Heart left ventricle (tissue), 16 donors: ENCODE results near the gene PLA2G4F. TPM values are rescaled to one million over a fixed set of nuclear protein-coding genes. Genes with fewer than 3 reads are reported as not detected.

Experiments
- ATAC-seq, 4 donors: fragments of 200-7000 bp; cut with Tn5 transposase; one replicate each; pipeline ENCODE4 v1.9.1; 2020 to 2022; ENCODE audit warnings: moderate library complexity in 4 of 4, mild to moderate bottlenecking in 3 of 4, moderate number of reproducible peaks in 1 of 4
- DNase-seq, 5 donors: peaks; one replicate each; pipeline ENCODE4 v3.0.0-alpha.2; 2020
- H3K27ac ChIP-seq, 12 donors: fragments of 200-600 bp; sonication (generic) in 4 of 12; one replicate each; pipeline versions ENCODE4 v1.5.0 to v1.8.0; 2016 to 2022; ENCODE audit warnings: mild to moderate bottlenecking in 2 of 12
- H3K27me3 ChIP-seq, 9 donors: fragments of 200-600 bp; sonication (generic) in 2 of 9; one replicate each; pipeline versions ENCODE4 v1.5.1 to v1.8.0; 2016 to 2022; ENCODE audit warnings: mild to moderate bottlenecking in 3 of 9
- H3K36me3 ChIP-seq, 9 donors: fragments of 200-600 bp; sonication (generic) in 2 of 9; one replicate each; pipeline versions ENCODE4 v1.5.0 to v1.8.0; 2018 to 2022; ENCODE audit warnings: mild to moderate bottlenecking in 2 of 9
- H3K4me1 ChIP-seq, 12 donors: fragments of 200-600 bp; sonication (generic) in 4 of 12; one replicate each; pipeline versions ENCODE4 v1.5.0 to v1.8.0; 2016 to 2022; ENCODE audit warnings: mild to moderate bottlenecking in 3 of 12
- H3K4me3 ChIP-seq, 12 donors: fragments of 200-600 bp; sonication (generic) in 4 of 12; one replicate each; pipeline versions ENCODE4 v1.5.0 to v1.8.0; 2017 to 2022; ENCODE audit warnings: mild to moderate bottlenecking in 9 of 12, moderate library complexity in 4 of 12
- H3K9me3 ChIP-seq, 12 donors: fragments of 200-600 bp; sonication (generic) in 4 of 12; one replicate each; pipeline versions ENCODE4 v1.5.0 to v1.8.0; 2016 to 2022; ENCODE audit warnings: mild to moderate bottlenecking in 1 of 12
- POLR2A ChIP-seq, 2 donors: fragments of 450-650 bp; IDR thresholded peaks; one replicate each; pipeline ENCODE4 v1.6.1; 2017; ENCODE audit warnings: antibody characterized with exemption in 2 of 2, mild to moderate bottlenecking in 2 of 2, moderate library complexity in 2 of 2
- WGBS, 4 donors: extraction: QIAGEN DNeasy Blood & Tissue Kit in 2 of 4; methylation state at CpG; one replicate each; pipeline versions ENCODE4 v1.1.5 to v1.1.7; 2013 to 2018; 5-methylcytosine and 5-hydroxymethylcytosine counted together
- intact Hi-C, 10 donors: fragments of 100-400 bp; cut with DNase I; formaldehyde crosslinking; loops; one replicate each; pipeline versions ENCODE4 v1.11.1 to v1.14.2; 2022
- polyA plus RNA-seq, 2 donors: library from polyadenylated mRNA; stranded (reverse); fragments of 200-250 nt; gene quantifications; one replicate each; pipeline ENCODE4 v1.2.3, GENCODE V29; 2013
- total RNA-seq, 9 donors: library from RNA; depleted of rRNA in 2 of 9; stranded (reverse); fragments of >200 nt in 2 of 9; fragmentation: NEBNext Ultra II Directional in 3 of 9; extraction: Animal tissue kit (Norgen Biotek cat#: 25700) in 3 of 9; gene quantifications; one replicate each; pipeline versions ENCODE4 v1.1.0 to v1.2.4, GENCODE V29; 2016 to 2023
- TF ChIP-seq, protein P1 (sequence below), 12 donors: fragments of 200-600 bp; sonication (generic) in 4 of 12; IDR thresholded peaks; one replicate each; pipeline versions ENCODE4 v1.5.0 to v1.8.0; 2018 to 2022; ENCODE audit warnings: antibody characterized with exemption in 12 of 12, mild to moderate bottlenecking in 5 of 12
- donor health status: ischemic (EF 13 %, LVEDD 7.1; RV severe dilation, severe dysfunction).
- donor health status: healthy with polysubstance abuse.
- donor health status: DM: no; HTN: yes; CAD: no.
- donor health status: DM: no; HTN: no; CAD: no.
- donor health status: ischemic (EF 25% LVEDD 6.9; RV normal size, moderate dysfunction).
- donor health status: ischemic (EF 25% LVEDD 5.7; RV mildly dilated, moderate dysfunction).
- donor health status: healthy.
- donor health status: DM: yes; HTN: yes; CAD: no.
- donor health status: ischemic (EF 35%, LVEDD 5.7; RV mildly dilated, moderate dysfunction).
- donor health status: nonischemic (EF 11% LVEDD 7.7; RV severe dilation, severe dysfunction).
- donor health status: DM: yes; HTN: yes; CAD: no.
- donor health status: PGD.
- donor health status: ischemic (EF 29% LVEDD 5.4; RV normal size, mild dysfunction).
- donor health status: nonischemic (EF 23%, LVEDD 6.1; RV moderate dilation, normal function).

The PLA2G4F gene
- total and polyA plus RNA-seq, 11 donors = 0.09 to 9.0 (median 1.4) TPM

DNA sequence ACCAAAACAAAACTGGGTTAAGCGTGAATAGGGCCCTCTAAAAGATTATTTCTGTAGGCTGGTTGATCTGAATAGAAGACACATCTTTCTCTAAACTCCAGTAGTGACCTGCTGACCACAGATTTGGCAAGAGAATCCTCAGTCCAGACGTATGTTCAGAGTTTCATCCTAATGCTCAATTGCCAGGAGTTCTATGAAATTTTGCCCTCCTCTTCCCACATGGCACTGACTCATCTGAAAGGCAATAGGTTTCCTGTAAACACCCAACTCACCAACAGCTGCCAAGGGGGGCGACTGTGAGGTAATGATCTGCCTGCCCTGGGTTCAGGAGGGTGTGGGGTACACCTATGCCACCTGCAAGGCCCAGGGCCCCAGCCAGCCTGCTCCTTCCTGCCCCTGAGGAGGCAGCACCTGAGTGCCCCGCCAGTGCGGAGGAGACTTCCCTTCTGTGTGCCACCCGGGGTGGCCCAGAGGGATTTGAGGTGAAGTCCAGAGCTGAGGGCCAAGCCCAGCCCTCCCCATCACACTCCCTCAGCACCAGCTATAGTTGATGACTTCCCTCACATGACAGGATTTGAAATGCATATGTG, 53.7 kb downstream of the PLA2G4F start:
- Histone ChIP-seq H3K27me3 (peaks cover 0 to 5% (median 0%) of the 10 kb centered on the region in 9 donors), H3K4me1 (peaks cover 0 to 15% (median 0%) of the 10 kb centered on the region in 12 donors), H3K4me3 (no peak overlapping the region), H3K9me3 (no peaks in the 10 kb centered on the region), H3K27ac (no peak overlapping the region), H3K36me3 (no peaks in the 10 kb centered on the region)
- 59 to 80% (median 77%) methylated on average over 3 to 6 of the region's 6 CpGs for WGBS, 4 donors
- ATAC-seq (no peak), DNase-seq (no peak)
- TF ChIP-seq, protein P1, sequence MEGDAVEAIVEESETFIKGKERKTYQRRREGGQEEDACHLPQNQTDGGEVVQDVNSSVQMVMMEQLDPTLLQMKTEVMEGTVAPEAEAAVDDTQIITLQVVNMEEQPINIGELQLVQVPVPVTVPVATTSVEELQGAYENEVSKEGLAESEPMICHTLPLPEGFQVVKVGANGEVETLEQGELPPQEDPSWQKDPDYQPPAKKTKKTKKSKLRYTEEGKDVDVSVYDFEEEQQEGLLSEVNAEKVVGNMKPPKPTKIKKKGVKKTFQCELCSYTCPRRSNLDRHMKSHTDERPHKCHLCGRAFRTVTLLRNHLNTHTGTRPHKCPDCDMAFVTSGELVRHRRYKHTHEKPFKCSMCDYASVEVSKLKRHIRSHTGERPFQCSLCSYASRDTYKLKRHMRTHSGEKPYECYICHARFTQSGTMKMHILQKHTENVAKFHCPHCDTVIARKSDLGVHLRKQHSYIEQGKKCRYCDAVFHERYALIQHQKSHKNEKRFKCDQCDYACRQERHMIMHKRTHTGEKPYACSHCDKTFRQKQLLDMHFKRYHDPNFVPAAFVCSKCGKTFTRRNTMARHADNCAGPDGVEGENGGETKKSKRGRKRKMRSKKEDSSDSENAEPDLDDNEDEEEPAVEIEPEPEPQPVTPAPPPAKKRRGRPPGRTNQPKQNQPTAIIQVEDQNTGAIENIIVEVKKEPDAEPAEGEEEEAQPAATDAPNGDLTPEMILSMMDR (IDR thresholded peaks at IDR 0.05) = no peak
- TF ChIP-seq POLR2A (IDR thresholded peaks at IDR 0.05) = no peak
- intact Hi-C loops = no loop called here

DNA sequence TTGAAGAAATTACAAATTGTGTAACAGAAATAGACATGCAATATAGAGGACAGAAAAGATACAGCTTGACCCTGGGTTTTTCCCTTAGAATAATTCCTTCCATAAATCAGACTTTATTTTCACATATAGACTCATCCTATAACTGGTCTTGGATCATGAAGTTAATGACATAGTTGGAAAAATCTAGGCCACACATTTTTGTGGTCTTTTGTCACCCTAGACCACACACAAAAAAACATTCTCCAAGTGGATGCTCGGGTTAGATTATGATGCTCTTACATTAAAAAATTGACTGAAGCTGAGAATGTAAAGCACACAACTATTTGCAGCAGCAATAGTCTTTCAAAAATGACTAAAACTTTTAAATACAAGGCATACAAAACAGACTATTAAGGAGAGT, 54.6 kb downstream of the PLA2G4F start:
- TF ChIP-seq POLR2A (IDR thresholded peaks at IDR 0.05) = no peak
- TF ChIP-seq, protein P1 (IDR thresholded peaks at IDR 0.05) = no peak
- intact Hi-C loops = no loop called here
- no peaks in the 10 kb centered on the region for H3K36me3 ChIP-seq
- DNase-seq (no peak), ATAC-seq (no peak)
- no peak overlapping the region for H3K4me3 ChIP-seq
- peaks cover 0 to 14% (median 0%) of the 10 kb centered on the region in 12 donors for H3K4me1 ChIP-seq
- peaks cover 0 to 5% (median 0%) of the 10 kb centered on the region in 9 donors for H3K27me3 ChIP-seq
- 78 to 88% (median 82%) methylated on average over 1 of the region's 1 CpG for WGBS, 4 donors
- no peaks in the 10 kb centered on the region for H3K9me3 ChIP-seq
- no peak overlapping the region for H3K27ac ChIP-seq

DNA sequence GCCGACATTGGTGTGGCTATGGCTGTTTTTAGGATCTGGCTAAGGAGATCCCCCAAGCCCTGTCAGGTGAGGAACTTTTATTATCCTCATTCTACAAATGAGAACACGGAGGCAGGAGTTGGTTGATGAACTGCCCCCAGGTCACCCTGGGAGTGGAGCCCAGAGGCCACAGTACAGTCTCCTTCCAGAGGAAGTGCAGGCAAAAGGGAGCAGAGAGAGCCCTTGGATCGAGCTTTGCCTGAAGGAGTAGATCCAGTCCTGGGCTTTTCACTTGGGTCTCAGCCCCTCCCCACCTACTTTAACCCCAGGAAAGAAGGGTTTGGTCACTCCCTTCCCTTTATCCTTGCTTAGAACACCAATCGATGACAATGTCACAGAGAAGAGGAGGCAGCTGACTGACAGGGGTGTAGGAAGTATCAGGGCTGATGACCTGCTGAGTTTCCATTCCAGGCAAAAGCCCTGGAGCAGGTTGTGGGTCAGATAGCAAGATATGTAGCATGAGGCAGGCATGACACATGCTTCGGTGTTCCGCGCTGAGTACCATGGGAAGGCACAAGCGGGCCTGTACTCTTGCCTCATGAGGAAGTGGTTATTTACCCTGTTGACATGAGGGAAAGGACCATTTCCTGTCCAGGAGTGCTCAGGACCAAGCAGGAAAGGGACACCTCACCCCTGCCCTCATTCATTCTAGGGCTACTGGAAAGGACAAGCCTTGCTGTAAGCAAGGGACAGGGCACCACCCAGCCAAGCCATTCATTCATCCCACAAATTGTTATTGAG, 56.2 kb downstream of the PLA2G4F start:
- DNase-seq = no peak
- no peak for TF ChIP-seq POLR2A (IDR thresholded peaks at IDR 0.05)
- TF ChIP-seq, protein P1 (IDR thresholded peaks at IDR 0.05) = no peak
- H3K9me3 ChIP-seq = no peaks in the 10 kb centered on the region
- no peak overlapping the region for H3K27ac ChIP-seq
- 64 to 73% (median 72%) methylated on average over 8 of the region's 8 CpGs for WGBS, 4 donors
- peaks cover 0 to 5% (median 0%) of the 10 kb centered on the region in 9 donors for H3K27me3 ChIP-seq
- no peaks in the 10 kb centered on the region for H3K36me3 ChIP-seq
- intact Hi-C loops = no loop called here
- no peak overlapping the region for H3K4me3 ChIP-seq
- H3K4me1 ChIP-seq = peaks cover 0 to 11% (median 0%) of the 10 kb centered on the region in 12 donors
- ATAC-seq = peak in 1 of 4 donors; percentile 34

DNA sequence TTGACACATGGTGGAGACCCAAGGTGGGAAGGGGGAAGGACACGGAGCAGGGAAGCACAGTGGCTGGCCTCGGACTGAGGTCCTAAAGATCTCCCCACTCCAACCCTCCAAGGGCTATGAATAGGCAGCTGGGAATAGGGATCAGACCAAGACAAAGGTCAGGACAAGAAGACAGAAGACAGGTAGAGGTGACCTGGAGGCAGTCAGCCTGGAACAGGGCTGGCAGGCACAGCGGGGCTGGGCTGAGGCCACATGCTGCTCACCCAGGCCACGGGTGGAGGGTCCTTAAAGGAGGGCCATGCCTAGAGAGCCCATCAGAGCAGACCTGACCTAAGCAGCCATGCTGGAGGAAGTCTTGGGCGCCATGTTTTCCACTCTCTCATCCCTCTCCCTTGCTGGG, 59.4 kb downstream of the PLA2G4F start:
- no peaks in the 10 kb centered on the region for H3K9me3 ChIP-seq
- no peaks in the 10 kb centered on the region for H3K27me3 ChIP-seq
- H3K36me3 ChIP-seq = no peaks in the 10 kb centered on the region
- H3K27ac ChIP-seq = no peak overlapping the region
- TF ChIP-seq, protein P1 (IDR thresholded peaks at IDR 0.05) = no peak
- no peak for TF ChIP-seq POLR2A (IDR thresholded peaks at IDR 0.05)
- H3K4me3 ChIP-seq = no peak overlapping the region
- WGBS, 4 donors = 77 to 91% (median 87%) methylated on average over 5 of the region's 5 CpGs
- peaks cover 0 to 11% (median 0%) of the 10 kb centered on the region in 12 donors for H3K4me1 ChIP-seq
- no peak for DNase-seq
- ATAC-seq = no peak
- intact Hi-C loops = no loop called here
